Right forelimb (tissue), 1 donor: ENCODE data around the gene UNC13B.

Experiments used
- DNase-seq: peaks from one replicate; pipeline ENCODE4 v3.0.0-alpha.2; 2018

UNC13B gene

DNA sequence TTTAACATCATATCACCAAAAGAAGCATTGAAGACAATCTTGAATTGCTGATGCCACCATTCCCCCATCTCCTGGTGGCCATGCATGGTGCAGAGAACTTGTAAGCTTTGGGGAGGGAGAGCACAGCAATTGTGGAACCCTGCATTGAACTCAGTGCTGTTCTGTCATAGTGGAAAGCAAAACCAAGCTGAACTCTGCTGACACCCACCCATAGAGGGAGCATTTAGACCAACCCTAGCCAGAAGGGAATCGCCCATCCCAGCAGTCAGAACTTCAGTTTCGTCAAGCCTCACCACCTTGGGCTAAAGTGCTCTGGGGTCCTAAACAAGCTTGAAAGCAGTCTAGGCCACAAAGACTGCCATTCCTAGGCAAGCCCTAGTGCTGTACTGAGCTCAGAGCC is 290.7 kb downstream of the UNC13B start:
- no peak for DNase-seq

DNA sequence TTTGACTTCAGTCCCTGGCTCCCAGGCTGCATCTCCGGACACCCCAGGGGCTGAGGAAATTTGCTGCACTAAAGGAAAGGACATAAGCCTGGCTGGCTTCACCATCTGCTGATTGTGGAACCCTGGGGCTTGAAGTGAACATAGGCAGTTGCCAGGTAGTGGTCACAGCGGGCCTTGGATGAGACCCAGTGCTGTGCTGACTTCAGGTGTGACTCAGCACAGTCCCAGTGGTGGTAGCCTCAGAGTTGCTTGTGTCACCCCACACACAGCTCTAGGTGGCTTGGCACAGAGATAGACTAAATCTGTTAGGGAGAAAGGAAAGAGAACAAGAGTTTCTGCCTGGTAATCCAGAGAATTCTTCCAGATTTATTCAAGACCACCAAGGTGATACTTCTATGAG is 292.0 kb downstream of the UNC13B start:
- DNase-seq: no peak
